Measurements from ENCODE around the gene AK2.
A peak's percentile ranks its signal among the peaks of the same experiment; 100 is the strongest.
"Not testable (repeated sequence)": the region's sequence is repeated elsewhere in the genome, so short reads cannot be mapped to it uniquely, and the experiment has no call there.

AK2 gene

DNA sequence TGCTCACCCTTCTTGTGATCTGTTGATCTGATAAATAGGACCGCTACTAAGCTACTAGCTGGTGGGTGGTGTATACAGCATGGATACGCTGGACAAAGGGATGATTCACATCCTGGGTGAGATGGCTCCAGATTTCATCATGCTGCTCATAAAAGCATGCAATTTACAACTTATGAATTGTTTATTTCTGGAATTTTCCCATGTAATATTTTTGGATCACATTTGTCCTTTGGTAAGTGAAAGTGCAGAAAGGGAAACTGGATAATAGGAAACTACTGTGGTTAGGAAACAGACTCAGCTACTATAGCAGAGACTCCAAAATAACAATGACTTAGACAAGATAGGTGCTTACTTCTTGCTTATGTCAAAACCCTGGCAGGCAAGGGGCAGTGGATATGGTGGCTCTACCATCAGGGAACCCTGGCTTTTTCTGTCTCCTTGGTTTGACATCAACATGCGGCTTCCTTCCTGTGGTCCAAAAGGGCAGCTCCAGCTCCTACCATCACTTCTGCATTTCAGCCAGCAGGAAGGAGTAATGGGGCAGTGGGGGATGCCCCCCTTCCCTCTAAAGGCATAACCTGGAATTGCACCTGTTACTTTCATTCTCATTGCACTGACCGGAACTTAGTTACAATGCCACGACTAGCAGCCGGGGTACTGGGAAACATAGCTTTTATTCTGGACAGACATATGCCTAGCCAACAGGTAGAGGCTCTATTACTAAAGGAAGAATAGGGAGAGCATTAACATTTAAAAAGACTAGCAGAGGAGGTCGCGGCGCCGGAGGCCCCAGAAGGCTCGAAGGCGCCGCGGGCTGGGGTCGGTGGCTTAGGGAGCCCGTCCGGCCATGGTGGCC, 13.8 kb upstream of the AK2 start:
- no peak for DNase-seq

GRCh38 chr1:33049371-33049770, 12.7 kb upstream of the AK2 start:
- DNase-seq = no peak

- DNase-seq = no peak
Measured at GRCh38 chr1:33048426-33048825, 11.7 kb upstream of the AK2 start.

DNA sequence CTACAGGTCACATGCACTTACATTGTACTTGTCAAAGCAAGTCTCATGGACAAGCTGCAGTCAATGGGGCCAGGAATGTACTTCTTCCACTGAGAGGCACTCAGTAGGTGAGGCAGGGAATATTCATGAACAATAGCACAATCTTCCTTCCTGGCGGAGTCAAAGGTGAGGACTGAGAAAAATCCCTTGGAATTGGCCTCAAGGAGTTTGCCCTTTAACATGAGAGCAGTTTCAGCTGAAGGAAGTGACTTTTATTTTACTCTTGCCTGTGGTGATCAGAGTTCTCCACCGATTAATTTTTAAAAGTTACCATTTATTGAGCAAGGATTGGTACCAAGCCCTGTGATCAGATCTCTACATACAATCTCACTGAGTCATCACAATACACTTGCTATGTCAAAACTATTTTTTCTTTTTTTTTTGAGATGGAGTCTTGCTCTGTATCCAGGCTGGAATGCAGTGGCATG, 11.2 kb upstream of the AK2 start:
- DNase-seq = no peak

DNA sequence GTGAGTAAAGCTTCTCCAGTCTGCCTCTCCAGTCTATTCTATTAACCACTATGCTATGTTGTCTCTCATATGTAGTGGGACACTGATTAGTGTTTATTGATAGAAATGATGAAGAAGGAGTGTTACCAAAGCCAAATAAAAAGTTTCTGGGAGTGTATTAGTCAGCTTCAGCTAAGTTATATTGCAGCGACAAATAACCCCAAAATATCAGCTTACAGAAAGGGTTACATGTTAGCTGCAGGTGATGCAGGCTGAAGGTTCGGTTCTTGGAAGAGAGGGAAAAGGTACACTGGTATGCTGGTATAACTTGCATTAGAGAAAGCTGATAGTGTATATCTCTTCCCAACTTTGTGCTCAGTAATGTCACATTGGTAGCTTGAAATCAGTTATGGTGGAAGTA, 10.6 kb upstream of the AK2 start:
- DNase-seq = no peak

- DNase-seq = not testable (repeated sequence)
Measured at GRCh38 chr1:33046234-33046633, 9.6 kb upstream of the AK2 start.

DNA sequence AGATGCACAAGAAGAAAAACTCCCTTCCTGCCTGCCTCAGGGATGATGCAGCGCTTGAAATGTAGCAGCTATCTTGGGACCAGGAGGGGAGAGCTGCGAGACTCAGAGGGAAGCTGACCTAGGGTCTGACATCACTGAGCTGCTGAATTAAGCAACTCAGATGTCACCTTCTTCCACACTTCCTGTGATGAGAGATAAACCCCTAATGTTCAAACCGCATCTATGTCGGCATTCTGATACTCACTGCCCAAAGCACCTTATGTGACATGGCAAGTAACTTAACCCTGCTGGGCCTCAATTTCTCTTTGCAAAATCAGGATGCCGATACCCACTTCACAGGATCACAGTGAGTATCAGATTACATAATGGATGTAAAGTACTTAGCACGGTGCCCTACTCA, 9.1 kb upstream of the AK2 start:
- DNase-seq = peak; percentile 52

DNA sequence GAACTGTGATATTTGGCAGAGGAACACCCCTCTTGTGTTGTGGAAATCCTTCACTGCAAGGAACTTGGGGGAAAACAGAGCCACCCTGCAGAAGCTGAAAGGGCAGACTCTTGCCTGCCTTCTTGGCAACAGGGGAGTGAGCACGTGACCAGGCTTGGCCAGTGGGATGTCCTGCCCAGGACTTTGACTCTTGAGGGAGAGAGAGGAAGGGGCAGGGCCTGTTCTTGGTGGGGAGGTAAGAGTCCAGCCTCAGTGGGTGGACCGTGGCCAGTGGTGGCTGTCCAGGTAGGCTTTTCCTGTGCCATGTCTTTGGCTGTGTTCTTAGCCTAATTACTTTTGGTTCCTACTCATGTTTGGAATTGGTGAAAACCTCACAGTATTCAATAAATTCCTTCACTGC, 8.6 kb upstream of the AK2 start:
- no peak for DNase-seq

GRCh38 chr1:33043267-33044092, 6.8 kb upstream of the AK2 start:
- no peak for DNase-seq

- no peak for DNase-seq
Measured at GRCh38 chr1:33042831-33043230, 6.1 kb upstream of the AK2 start.

GRCh38 chr1:33041026-33041425, 4.3 kb upstream of the AK2 start:
- DNase-seq = no peak

- no peak for DNase-seq
Measured at GRCh38 chr1:33039840-33040239, 3.2 kb upstream of the AK2 start.

- DNase-seq = no peak
Measured at GRCh38 chr1:33036051-33036525, 595 bp downstream of the AK2 start.

GRCh38 chr1:33032126-33032869, 4.4 kb downstream of the AK2 start:
- no peak for DNase-seq

DNA sequence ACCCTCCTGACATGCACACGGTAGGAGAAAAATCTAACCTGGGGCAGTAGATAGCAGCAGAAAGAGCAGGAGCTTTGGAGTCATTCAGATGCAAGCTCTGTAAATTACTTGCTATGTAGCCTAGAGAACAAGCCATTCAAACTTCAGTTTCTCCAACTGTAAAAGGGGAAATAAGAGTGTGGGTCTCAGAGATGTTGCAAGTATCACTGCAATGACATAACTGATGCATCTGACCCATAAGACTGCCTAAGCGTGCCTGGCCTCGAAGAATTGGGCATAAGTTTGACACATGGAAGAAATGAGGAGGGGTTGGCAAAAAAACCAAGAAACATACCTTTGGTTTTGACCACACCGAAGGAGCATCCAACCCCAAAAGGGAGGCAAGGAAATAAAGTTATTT, 5.2 kb downstream of the AK2 start:
- DNase-seq = no peak

- no peak for DNase-seq
Measured at GRCh38 chr1:33030575-33030974, 6.1 kb downstream of the AK2 start.

DNA sequence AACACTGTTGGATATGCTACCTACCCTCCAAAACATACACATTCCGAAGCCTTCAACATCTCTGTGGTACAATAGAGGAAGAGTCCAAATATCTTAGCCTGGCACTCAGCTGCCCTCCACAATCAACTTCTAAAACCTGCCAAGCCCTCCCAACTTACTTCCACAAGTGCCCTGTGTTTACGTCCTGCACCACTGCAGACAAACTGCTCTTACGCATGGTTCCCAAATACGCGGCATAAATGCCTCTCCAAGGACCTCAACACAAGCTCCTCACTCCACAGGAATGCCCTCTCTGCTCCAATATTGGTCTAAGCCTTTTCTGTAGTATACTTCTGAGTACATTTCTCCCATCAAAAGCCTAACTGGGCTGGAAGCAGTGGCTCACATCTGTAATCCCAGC, 6.8 kb downstream of the AK2 start:
- DNase-seq = no peak

DNA sequence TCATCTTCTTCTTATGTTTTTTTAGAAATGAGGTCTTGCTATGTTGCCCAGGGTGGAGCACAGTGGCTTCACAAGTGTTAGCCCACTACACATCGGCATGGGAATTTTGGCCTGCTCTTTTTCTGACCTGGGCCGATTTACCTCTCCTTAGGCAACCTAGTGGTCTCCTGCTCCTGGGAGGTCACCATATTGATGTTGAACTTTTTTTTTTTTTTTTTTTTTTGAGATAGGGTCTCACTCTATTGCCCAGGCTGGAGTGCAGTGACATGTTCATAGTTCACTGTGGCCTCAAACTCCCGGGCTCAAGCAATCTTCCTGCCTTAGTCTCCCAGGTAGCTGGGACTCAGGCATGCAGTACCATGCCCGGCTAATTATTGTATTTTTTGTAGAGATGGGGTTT, 7.5 kb downstream of the AK2 start:
- no peak for DNase-seq

DNA sequence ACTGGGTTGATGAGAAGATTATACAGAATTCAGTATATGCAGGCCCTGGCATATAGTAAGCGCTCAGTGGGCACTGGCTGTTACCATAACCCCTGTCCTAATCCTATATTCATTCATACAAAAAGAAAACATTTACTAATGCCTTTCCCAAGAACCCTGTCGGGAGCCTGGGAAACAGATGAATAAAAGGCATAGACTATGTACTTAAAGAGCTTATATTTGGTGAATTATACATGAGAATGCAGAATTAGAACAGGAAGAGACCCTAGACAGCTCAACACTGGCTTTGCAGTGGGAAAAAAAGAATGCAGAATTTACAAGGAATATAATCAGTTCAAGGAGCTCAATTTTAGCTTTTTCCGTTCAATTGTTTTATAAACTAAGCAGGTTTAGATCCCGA, 10.9 kb downstream of the AK2 start:
- no peak for DNase-seq

DNA sequence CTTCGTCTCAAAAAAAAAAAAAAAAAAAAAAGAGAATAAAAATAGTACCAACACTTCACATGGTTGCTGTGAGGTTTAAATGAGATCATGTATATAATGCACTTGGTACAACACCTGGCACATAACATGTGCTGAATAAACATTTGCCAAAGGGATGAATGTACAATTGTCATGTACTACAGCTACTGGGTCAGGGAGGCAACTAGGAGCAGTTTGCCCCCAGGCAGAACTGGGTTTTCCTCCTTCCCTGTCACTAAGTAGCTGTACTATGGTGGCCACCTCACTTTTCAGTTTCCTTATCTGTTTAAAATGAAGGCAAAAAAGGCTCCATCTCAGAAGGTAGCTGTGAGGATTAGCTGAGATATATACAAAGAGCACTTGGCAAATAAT, 11.5 kb downstream of the AK2 start:
- no peak for DNase-seq

GRCh38 chr1:33024430-33025179, 12.1 kb downstream of the AK2 start:
- peak; percentile 24 for DNase-seq

DNA sequence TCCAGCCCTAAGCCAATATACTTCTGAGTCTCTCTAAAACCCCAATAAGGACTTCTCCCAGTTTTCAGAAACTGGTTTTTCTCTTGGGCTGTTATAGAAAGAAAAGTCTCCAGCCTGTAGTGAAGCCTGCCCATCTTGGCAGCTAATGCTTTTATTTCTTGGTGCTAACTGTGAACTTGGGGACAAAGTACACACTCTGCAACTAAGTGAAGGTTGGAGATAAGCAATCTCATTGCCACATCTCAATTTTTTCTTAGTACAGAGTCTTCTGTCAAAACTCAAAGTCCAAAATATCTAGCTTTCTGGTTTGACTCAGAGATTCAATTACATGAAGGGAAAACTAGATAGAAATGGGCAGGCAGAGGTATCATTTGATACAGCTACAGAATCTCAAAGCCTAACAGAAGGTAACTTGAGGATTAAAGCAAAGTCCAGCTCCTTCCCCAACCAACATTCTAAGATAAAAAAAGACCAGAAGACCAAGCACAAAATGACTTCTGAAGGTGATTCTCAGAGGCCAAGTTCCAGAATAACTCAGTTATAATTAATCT, 14.0 kb downstream of the AK2 start:
- no peak for DNase-seq

Data from CD4-positive, alpha-beta T cell treated with Interleukin-21 for 1 hour (primary cell).